Measurements from ENCODE around the gene HELB. TPM values are rescaled to one million over a fixed set of nuclear protein-coding genes. Genes with fewer than 3 reads are reported as not detected.

Gene HELB
- total and polyA plus RNA-seq, 10 of the 15 experiments (the other 5 are each of a cell fraction or from before 2014, with no cell fraction given) = 0.58 to 10.0 (median 4.4) TPM

- Histone ChIP-seq H3K27ac (ENCODE audit: control insufficient read depth, insufficient read depth) (no peak overlapping the region), H3K4me1 (ENCODE audit: control insufficient read depth, insufficient read depth, low read length) (no peaks in the 10 kb centered on the region), H3K9ac (ENCODE audit: control insufficient read depth, insufficient read depth, low read length) (no peak overlapping the region), H4K20me1 (ENCODE audit: control insufficient read depth, insufficient read depth) (no peaks in the 10 kb centered on the region), H3K36me3 (ENCODE audit: control insufficient read depth in 2 of 2, insufficient read depth in 2 of 2, low read length in 1 of 2) (no peaks in the 10 kb centered on the region), H3K9me3 (replicated peaks; ENCODE audit: control insufficient read depth, insufficient read depth, low read length) (no peaks in the 10 kb centered on the region; the same call in 2 of the 3 replicates), H3K79me2 (ENCODE audit: control insufficient read depth, insufficient read depth, low read length) (no peaks in the 10 kb centered on the region), H2AFZ (ENCODE audit: control insufficient read depth, low read depth, low read length) (no peak overlapping the region), H3K27me3 (replicated peaks in 1 of 2; ENCODE audit: control insufficient read depth in 2 of 2, insufficient read depth in 2 of 2, low read length in 1 of 2) (no peaks in the 10 kb centered on the region), H3K4me3 (no peak overlapping the region), H3K4me2 (ENCODE audit: control insufficient read depth, insufficient read depth) (no peak overlapping the region)
- no peak for DNase-seq (ENCODE audit: low read depth, low spot score)
- intact Hi-C loops (cut with micrococcal nuclease; ENCODE audit: unreplicated experiment) = no loop called here
- in situ Hi-C loops (cut with MboI) = no loop called here
- ChIA-PET SMC1A (ENCODE audit: uncharacterized antibody, unreplicated experiment) (no interaction called here), RAD21 (ENCODE audit: unreplicated experiment) (no interaction called here), POLR2A (no interaction called here), CTCF (no interaction called here)
- TF ChIP-seq NFYB (IDR thresholded peaks at IDR 0.05; ENCODE audit: insufficient read depth, low read depth, low read length) (no peak), BCL11A (IDR thresholded peaks at IDR 0.05; ENCODE audit: low read depth, low read length) (no peak), PKNOX1 (IDR thresholded peaks at IDR 0.05) (no peak), POLR2AphosphoS2 (IDR thresholded peaks at IDR 0.05; ENCODE audit: low read depth, low read length) (no peak), RB1 (IDR thresholded peaks at IDR 0.05; ENCODE audit: borderline replicate concordance) (no peak), BCLAF1 (IDR thresholded peaks at IDR 0.05) (no peak), ZNF274 (IDR thresholded peaks at IDR 0.05; ENCODE audit: insufficient read depth, insufficient read length) (no peak), EP300 (IDR thresholded peaks at IDR 0.05; ENCODE audit: borderline replicate concordance in 1 of 2, control insufficient read depth in 1 of 2, low read depth in 2 of 2, low read length in 2 of 2) (no peak), CEBPZ (IDR thresholded peaks at IDR 0.05; ENCODE audit: low read depth, low read length) (no peak), SMC3 (IDR thresholded peaks at IDR 0.05; ENCODE audit: borderline replicate concordance, low read length) (no peak), CEBPB (IDR thresholded peaks at IDR 0.05; ENCODE audit: borderline replicate concordance in 1 of 2, low read depth in 2 of 2, low read length in 2 of 2) (no peak), CBX3 (IDR thresholded peaks at IDR 0.05; ENCODE audit: borderline replicate concordance, low read depth) (no peak)
- ATAC-seq = no peak
- FAIRE-seq = no peak
- BruUV-seq (replicated peaks) = no TSS peak
- 52% methylated on average over 4 of the region's 4 CpGs for WGBS (ENCODE audit: insufficient coverage, insufficient replicate concordance, low lambda C conversion rate, missing lambda C conversion rate)
Measured at GRCh38 chr12:66297080-66297479, 5.2 kb upstream of the HELB start.
